Choroid plexus epithelial cell (primary cell): ENCODE measurements around the gene CHST15.
"Not testable (repeated sequence)": the region's sequence is repeated elsewhere in the genome, so short reads cannot be mapped to it uniquely, and the experiment has no call there.

ENCODE experiments used
- DNase-seq: peaks from one replicate; pipeline ENCODE4 v3.0.0-alpha.2; 2010; ENCODE audit warnings: low read depth
- H3K4me3 ChIP-seq: 2 replicates; pipeline ENCODE4 v1.5.1; 2011; ENCODE audit warnings: low read depth, mild to moderate bottlenecking, control low read depth, low read length, moderate library complexity
- TF ChIP-seq, protein P1 (sequence below): conservative IDR thresholded peaks from 2 replicates; pipeline ENCODE4 v1.5.1; 2011; ENCODE audit warnings: low read depth, mild to moderate bottlenecking, control low read depth, inconsistent platforms, low read length, moderate library complexity

Gene CHST15

DNA sequence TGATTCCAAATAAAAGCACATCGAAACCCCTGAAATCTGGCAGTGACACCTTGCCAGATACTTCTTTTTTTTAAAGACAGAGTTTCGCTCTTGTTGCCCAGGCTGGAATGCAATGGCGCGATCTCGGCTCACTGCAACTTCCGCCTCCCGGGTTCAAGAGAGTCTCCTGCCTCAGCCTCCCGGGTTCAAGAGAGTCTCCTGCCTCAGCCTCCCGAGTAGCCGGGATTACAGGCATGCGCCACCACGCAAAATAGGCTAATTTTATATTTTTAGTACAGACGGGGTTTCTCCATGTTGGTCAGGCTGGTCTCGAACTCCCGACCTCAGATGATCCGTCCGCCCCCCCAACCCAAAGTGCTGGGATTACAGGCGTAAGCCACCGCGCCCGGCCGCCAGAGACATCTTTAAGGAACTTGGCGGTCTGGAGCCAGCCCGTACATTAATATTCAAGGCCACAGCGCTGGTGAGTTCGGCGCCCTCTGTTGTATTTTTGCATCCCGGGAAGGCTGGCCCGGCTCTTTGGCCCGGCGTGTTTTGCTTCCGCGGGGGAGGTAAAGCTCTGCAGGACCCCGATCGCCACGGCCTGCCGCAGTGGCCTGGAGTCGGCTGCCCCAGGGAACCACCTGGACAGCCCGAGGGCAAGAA, 498 bp upstream of the CHST15 start:
- TF ChIP-seq, protein P1, sequence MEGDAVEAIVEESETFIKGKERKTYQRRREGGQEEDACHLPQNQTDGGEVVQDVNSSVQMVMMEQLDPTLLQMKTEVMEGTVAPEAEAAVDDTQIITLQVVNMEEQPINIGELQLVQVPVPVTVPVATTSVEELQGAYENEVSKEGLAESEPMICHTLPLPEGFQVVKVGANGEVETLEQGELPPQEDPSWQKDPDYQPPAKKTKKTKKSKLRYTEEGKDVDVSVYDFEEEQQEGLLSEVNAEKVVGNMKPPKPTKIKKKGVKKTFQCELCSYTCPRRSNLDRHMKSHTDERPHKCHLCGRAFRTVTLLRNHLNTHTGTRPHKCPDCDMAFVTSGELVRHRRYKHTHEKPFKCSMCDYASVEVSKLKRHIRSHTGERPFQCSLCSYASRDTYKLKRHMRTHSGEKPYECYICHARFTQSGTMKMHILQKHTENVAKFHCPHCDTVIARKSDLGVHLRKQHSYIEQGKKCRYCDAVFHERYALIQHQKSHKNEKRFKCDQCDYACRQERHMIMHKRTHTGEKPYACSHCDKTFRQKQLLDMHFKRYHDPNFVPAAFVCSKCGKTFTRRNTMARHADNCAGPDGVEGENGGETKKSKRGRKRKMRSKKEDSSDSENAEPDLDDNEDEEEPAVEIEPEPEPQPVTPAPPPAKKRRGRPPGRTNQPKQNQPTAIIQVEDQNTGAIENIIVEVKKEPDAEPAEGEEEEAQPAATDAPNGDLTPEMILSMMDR, result peak; percentile 23
- not testable (repeated sequence) for DNase-seq

DNA sequence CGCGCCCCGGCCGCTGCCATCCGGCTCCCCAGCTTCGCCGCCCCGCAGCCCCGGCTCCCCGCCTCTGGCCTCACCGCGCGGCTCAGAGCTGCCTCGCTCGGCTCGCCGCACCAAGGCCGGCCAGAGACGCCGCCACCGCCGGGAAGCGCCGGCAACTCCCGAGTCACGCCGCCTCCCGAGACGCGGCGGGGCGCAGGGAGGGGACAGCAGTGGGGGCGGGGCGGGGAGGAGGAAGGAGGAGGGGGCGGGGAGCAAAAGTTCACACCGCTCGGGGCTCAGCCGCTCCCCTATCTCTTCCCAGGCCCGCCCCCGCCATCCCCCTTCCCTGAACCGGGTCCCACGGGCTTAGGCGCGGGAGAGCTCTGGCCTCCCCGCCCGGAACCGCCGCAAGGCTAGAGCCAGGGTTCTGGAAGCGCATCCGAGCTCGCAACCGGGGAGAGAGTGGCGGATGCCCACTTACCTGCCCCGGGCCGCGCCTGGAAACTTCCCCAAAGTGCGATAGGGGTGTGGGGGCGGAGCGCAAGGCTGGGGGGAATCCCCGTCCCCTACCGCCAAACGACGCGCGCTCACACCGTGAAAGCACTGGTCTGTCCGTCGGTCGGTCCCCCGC, 1.0 kb downstream of the CHST15 start:
- TF ChIP-seq, protein P1, result no peak
- peak overlapping the region; percentile 64 for H3K4me3 ChIP-seq
- no peak for DNase-seq

More for the DNA sequence above, 498 bp upstream of the CHST15 start:
- H3K4me3 ChIP-seq, result peak overlapping the region; percentile 64

- TF ChIP-seq, protein P1, result no peak
- DNase-seq, result no peak
Observed at GRCh38 chr10:124091646-124092249, 1.6 kb downstream of the CHST15 start.

GRCh38 chr10:124090601-124091209, 2.7 kb downstream of the CHST15 start:
- no peak overlapping the region for H3K4me3 ChIP-seq
- DNase-seq, result no peak
- TF ChIP-seq, protein P1, result no peak

More at GRCh38 chr10:124091646-124092249, 1.6 kb downstream of the CHST15 start:
- peak overlapping the region; percentile 64 for H3K4me3 ChIP-seq

DNA sequence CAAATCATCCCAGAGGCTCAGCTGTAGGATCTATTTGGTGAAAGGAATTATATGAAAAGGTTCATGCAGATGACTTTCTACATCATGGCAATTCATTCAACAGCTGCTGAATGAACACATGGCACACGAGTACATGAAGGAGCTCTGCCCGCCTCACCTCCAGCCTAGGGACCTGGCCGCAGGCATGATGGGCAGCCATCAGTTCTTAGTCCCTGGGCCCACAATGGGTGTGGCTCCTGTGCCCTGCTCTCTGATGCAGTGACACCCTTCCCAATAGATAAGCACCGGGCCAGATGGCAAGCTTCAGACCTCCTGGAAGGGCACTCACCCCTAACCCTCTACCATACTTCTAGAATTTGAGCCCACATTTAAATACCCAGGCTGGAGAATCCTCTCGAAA, 3.5 kb downstream of the CHST15 start:
- H3K4me3 ChIP-seq, result no peak overlapping the region
- TF ChIP-seq, protein P1, result no peak
- DNase-seq, result no peak

- TF ChIP-seq, protein P1, result no peak
- no peak overlapping the region for H3K4me3 ChIP-seq
- no peak for DNase-seq
Observed at GRCh38 chr10:124088915-124089314, 4.5 kb downstream of the CHST15 start.
